HG03066 (cell line): ENCODE measurements around the gene SNX7.

ENCODE experiments used
- ATAC-seq: cut with Tn5 transposase; IDR thresholded peaks from one replicate; pipeline ENCODE4 v1.9.1; 2021; ENCODE audit warnings: low read depth; ENCODE audit not compliant: unreplicated experiment

The SNX7 gene, protein sequence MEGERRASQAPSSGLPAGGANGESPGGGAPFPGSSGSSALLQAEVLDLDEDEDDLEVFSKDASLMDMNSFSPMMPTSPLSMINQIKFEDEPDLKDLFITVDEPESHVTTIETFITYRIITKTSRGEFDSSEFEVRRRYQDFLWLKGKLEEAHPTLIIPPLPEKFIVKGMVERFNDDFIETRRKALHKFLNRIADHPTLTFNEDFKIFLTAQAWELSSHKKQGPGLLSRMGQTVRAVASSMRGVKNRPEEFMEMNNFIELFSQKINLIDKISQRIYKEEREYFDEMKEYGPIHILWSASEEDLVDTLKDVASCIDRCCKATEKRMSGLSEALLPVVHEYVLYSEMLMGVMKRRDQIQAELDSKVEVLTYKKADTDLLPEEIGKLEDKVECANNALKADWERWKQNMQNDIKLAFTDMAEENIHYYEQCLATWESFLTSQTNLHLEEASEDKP

DNA sequence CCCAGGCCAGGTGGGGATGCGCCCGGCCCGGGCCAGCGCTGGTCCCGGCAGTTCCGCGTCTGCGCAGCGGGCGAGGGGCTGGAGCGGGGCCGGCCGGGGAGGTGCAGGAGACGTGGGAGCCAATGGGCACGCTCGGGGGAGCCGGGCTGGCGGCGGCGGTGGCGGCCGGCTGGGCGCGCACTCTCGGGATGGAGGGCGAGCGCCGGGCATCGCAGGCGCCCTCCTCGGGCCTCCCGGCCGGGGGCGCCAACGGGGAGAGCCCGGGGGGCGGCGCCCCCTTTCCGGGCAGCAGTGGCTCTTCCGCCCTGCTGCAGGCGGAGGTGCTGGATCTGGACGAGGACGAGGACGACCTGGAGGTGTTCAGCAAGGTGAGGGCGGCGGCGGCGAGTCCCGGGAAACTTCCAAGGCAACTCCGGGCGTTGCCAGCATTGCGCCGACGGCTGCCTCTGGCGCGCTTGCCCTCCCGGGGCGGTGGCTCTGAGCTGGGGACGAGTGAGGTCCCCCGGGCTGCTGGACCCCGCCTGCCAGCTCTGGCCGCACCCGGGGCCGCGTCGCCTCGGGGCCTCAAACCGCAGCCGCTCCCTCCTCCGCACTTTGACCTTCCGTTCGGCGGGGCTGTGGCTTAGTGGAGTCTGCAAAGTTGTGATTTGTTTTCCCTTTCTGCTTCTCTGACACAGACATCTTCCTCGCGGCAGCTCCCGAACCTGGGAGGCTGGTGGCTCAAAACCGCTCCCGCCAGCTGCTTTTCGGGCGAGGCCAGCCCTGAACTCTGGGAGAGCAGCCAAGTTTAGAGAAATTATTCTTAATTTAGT, at the start of gene SNX7:
SNX7 (plus strand) TSS at position 178 of the 812 bp plus-strand sequence; CDS start at position 189, 11 bp downstream.
- peak; percentile 41 for ATAC-seq

DNA sequence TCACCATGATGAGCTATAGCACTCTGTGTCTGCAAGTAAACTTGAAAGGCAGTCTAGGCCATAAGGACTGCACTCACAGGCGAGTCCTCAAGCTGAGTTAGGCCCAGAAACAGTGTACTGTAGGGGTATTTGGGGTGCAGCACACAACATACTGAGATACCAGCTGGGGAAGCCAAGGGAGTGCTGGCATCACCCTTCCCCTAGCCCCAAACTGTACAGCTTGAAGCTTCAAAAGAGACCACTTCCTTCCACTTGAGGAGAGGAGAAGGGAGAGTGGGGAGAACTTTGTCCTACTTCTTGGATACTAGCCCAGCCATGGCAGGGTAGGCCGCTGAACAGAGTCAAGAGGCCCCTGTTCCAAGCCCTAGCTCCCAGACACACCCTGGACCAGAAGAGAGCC, 24.2 kb upstream of the SNX7 start:
- ATAC-seq = no peak

DNA sequence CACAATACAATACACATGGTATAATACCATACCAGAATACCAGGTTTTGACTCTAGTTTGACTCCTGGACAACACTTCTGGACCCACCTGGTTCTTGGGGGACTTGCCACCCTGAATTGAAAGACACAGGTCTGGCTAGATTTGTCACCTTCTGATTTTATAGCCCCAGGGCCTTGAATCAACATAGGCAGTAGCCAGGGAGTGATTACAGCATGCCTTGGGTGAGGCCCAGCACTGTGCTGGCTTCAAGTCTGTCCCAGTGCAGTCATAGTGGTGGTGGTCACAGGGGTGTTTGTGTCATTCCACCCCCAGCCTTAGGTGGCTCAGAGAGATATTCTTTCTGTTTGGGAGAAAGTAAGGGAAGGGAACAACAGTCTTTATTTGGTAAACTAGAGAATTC, 23.3 kb upstream of the SNX7 start:
- no peak for ATAC-seq

DNA sequence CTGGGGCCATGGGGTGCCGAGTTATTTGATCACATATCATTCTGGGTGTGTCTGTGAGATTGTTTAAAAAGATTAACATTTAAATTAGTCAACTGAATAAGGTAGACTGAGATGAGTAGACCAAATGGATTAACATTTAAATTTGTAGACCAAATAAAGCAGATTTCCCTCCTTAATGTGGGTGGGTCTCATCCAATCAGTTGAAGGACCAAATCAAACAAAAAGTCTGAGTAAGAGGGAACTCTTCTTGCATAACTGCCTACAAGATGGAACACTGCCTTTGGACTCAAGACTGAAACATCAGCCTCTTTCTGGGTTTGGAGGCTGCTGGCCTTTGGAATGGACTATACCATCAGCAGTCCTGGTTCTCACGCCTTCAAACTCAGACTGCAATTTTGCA, 17.0 kb upstream of the SNX7 start:
- no peak for ATAC-seq

DNA sequence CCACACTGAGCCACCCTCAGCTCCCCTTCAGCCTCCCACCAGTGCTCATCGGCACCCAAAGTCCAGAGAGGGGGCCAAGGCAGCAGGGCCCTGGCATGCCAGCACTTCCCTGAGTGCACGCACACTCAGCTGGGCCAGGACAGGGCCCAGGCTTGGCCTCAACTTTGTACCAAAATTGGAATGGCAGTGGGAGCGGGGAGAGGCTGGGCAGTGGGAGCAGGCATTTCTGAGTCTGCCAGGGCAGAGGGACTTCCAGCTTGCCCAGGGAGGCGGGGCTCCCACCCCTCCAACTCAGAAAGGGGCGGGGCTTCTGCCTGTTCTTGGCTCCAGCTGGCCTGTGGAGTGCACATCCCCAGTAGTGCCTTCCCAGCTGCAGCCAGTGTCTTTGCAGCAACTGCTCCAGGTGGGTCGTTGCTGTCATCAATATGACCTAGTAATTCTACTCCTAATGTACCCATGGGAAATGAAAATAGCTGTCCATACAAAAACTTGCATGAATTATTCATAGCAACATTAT, 10.3 kb upstream of the SNX7 start:
- no peak for ATAC-seq

DNA sequence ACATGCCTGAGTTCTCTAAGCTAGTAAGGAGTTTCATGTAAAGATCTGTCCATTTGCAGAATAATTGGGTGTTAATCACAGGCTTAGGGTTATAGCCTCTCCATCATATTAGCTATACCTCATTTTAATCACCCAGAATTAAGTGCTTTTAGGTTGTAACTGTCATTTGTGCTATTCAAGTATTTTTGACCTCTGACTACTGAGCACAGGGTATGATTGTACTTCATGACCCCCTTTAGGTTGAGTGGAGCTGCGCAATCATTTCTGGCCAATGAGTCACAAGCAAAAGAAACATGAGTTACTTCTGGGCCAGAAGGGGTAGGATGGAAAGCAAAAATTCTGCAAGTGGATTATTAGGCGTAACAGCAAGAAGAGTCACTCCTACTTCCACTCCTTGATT, 8.4 kb upstream of the SNX7 start:
- ATAC-seq = no peak

DNA sequence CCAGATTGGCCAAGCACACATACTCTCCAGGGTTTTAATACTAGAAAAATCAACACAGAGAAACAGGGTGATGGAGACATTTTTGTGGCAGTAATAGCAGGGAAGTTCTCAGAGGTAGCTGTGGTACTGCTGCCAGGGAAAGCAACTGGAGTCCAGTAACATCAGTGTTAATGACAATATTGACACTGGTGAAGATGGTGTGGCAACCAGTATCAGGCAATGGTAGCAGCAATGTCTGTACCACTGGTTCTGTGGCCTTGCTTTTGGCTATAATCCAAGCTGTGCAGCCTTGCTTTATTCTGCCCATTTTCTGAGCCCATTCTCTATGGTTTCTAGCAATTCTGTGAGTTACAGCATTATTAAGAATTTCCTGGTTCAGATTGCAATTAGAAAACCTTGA, 1.6 kb upstream of the SNX7 start:
- ATAC-seq = no peak

DNA sequence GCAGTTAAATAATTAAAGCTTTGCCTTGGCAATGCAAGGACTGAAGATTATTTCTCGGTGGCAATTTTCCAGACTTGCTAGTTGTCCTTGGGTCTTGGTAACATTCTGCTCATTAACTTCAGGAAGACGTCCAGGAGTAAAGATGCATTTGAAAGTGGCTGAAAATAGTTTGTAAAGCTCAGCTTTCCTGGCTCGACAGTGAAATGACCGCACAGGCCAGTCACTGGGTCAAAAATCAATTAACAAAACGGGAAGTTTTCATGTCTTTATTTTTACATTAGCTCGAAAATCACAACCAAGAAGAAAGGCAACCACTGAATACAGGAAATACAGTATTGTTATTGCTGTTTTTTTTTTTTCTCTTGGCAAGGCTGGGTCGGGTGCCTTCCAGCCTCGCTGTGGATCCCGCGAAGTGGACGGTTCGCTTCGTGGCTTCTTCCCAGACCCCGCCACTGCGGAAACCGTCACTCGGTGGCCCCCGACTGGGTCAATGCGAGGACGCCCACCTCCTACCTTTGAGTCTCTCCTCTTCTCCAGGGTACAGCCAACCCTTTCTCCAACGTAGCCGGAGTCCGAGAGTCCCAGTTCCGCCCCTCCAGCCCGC, 479 bp upstream of the SNX7 start:
- peak; percentile 12 for ATAC-seq

DNA sequence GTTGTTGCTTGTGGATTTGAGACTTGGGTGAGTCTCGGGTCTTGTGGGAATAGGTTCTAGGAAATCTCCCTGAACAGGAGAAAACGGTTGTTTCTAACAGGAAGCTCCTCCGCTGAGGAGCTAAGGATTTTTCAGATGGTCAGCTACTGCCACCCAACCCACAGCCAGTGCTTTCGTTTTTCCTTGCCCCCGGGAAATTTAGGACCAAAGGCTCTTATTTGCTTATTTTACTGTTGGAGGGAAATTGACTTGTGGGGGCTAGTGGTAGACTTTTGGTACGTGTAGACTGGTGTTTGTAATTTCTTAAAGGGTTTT, 792 bp downstream of the SNX7 start:
- ATAC-seq = no peak

DNA sequence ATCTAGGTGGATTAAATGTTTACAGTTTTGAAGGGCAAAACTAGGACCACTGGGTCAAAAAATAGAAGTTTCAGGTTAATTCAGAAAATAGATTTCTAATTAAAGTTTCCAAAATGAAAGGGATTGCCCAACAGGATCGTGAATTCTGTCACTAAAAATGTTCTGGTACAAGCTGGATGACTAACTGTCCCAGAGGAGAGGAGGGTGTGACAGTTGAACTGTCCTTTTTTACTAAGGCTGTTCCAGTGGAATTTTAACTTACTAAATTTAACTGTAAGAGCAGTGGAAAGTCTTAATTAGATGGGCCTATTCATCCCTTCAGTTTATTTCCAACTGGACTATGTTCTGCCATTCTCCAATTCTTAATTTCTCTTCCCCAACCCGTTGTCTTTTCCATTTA, 7.2 kb downstream of the SNX7 start:
- no peak for ATAC-seq

DNA sequence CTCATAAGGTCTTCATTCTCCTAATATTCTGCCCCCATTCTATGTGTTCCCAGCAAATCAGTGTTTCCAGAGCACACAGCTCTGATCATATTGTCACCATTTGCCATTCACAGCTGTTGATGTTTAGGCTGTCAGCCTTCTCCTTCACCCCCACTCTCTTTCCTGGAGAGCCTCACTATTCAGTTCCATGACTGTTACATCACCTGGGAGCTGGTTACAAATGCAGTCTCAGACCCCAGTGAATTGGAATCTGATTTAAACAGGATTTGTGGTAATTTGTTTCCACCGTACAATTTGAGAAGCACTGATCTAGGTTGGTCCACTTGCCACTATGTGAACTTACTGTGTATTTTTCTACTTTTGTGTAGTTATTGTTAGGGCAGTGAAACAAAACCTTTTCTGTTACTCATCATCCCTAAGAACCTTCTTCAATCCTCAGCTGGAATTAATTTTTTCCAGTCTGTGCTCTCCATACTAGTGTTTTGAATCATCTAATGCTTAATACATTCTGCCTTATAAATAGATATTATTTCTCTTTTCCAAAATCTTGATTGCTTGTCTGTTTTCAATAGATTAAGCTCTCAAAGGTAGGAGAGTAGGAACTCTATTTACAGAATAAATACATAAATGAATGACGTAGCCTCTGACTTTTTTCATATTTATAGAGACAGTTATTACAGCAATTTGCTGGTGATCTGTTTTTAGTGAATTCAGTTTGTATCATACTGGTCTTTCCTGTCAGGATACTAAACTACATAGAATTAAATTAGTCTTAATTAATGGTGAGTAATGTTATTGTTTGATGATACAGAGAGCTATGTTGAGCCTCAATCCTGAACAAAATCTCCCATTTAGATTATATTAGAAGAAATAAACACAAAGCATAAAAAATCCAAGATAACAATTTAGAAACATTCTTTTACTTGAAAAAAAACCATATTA, 8.1 kb downstream of the SNX7 start:
- no peak for ATAC-seq

DNA sequence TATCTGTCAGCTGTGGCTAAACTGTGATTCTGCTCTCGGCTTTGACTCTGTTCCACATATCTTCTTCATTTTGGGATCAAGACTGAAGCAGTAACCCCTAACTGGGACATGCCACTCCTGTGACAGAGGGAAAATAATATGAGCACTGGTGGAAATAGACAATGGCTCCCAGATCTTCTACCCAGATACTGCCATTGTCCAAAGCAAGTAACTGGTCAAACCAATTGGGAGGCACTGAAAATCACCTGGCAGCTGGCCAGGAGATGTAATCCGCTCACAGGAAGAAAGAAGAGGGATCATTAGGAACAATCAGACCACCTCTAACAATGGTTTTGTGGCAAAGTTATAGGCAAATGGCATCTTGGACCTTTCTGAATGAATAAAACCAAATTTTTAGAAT, 10.7 kb downstream of the SNX7 start:
- no peak for ATAC-seq

DNA sequence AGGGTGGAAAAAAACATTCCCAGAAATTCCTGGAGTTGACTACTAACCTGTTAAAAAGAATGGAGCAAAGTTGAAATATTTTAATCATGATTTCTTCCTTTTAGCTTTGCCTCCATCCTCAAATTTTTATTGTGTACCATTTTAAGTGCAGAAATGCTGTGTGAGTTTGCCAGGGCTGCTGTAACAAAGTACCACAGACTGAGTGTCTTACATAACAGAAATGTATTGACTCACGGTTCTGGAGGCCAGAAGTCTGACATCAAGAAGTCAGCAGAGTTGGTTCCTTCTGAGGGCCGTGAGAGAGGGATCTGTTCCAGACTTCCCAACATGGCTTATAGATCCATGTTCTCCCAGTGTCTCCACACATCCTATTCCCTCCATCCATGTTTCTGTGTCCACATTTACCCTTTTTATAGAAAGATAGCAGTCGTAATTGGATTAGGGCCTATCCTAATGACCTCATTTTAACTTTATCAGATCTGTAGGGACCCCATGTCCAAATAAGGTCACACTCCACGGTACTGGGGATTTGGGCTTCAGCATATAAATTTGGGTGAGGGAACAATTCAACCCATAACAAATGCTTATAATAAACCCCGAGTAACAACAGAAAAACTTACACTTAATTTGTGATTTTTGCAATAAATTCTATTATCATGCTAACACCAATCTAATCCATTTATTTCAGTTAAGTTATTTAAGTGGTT, 12.7 kb downstream of the SNX7 start:
- no peak for ATAC-seq

DNA sequence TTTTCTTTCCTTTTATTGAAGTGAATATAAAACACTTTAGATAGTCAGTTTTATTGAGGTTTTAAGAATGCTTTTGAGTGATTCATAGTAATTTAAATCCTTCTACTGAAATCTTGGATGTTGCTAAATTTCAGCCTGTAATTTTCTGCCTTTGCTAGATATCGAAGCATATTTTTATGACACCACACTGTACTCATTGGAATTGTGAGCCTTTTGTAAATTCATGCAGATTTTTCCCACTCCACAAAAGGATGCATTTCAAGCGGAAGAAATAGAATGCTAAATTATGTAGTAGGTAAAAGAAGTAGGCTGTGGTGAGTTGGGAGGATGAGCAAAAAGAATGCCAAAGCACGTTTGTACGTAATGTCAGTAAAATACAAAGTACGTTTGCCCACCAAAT, 13.8 kb downstream of the SNX7 start:
- ATAC-seq = no peak

DNA sequence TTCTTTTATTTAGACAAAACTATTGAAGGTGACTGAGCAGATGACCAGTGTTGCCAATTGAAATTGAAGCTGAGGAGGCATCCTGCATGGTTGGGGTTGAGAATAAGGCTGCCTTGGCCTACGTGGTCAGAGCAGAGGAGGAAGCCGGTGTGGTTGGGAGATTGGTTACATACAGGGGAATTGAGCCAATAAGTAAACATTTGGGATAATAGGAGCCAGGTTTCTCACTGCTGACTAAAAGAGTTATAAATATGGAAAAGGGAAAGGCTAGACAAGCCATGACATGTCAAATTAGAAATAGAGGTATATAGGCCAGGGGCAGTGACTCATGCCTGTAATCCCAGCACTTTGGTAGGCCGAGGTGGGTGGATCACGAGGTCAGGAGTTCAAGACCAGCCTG, 15.8 kb downstream of the SNX7 start:
- ATAC-seq = no peak

DNA sequence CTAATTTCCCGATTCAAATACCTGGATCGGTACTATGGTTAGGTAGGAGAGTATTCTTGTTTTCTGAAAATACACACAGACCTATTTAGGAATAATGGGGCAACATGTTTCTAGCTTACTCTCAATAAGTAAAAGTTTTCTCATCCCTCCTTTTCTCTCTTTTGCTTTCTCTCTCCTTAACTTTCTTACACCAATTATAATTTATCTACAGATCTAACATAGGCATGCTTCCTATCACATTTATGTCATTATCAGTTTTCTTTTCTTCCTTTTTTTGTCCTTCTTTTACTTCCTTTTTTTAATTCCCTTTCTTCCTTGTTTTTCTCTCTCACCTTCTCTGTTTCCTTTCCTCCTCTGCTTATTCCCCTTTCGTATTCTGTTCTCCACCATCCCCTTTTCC, 20.3 kb downstream of the SNX7 start:
- ATAC-seq = no peak

DNA sequence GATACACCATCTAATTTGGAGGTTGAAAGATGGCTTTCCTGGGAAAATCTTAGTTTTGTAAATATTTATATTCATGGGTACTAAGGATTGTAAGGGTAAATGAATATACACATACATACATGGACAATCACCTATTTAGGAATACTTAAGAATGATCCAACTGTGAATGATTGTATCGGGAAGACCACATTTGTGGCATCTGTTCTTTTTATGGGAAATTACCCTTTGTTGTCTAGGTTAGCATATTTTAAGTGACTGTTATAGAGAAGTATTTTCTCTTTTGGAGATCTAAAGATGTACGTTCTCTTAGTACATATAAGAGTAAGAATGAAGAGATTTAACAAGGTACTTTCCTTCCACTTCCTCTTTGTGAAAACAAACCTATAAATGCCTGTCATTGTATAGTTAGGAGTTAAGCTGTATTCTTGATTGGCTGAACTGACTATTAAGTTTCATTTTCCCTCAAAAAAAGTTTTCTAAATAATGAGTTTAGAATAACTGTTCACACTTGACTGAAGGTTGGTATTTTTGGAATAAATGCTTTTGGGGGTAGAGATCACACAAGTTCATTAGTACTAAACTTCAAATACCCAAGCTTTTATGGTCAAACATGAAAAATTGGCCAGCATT, 26.7 kb downstream of the SNX7 start:
- ATAC-seq = no peak

DNA sequence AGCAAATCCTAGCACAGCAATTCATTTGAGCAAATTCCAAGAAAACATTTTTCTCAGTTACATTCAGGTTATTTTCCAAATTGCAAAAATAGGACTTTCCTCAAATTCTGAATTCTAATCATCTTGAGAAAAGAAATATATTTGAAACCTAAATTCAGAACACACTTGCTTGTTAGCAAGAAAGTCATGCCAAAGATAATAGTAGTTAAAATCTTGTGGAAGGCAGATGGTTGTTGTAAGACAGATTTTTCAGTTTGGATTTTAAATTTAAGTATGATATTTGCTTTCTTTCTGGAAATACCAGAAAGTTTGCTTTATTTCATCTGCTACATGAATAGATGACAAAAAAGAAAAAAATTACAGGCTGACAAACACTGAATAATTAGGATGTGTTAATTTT, 29.1 kb downstream of the SNX7 start:
- no peak for ATAC-seq

DNA sequence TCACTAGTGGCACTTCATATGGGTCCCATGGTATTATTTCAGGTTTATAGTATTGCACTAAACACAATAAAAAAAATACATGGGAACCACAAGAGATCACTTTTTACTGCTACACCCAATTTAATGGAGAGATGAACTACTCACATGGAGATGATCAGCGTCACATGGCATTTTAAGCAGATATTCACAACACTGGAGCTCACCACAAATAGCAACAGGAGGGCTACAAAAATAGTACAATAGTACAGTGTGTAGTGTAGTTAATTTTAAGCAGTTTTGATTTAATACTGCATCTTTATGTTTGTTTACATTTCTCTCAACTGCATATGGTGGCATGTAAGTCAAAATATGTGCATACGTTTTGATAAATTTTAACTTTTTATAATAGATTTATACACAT, 31.0 kb downstream of the SNX7 start:
- ATAC-seq = no peak
